Measurements from ENCODE around the gene OR4E1.
"Not testable (repeated sequence)": the region's sequence is repeated elsewhere in the genome, so short reads cannot be mapped to it uniquely, and the experiment has no call there.

OR4E1 gene

GRCh38 chr14:21652209-21652808, 21.3 kb downstream of the OR4E1 start:
- no peak for DNase-seq

GRCh38 chr14:21647380-21647779, 26.2 kb downstream of the OR4E1 start:
- no peak for DNase-seq

DNA sequence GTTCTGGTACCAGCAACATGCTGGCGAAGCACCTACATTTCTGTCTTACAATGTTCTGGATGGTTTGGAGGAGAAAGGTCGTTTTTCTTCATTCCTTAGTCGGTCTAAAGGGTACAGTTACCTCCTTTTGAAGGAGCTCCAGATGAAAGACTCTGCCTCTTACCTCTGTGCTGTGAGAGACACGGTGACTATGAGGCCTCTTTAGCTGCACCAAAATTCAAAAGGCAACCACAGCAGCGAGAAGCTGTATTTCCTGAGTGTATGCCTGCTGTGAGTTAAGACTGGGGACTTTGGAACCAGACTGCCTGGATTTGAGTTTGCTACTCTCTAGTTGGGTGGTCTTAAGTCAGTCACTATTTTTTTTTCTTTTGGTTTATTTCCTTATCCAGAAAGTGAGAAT, 30.2 kb downstream of the OR4E1 start:
- no peak for DNase-seq

- DNase-seq, result no peak
Measured at GRCh38 chr14:21642683-21643082, 30.9 kb downstream of the OR4E1 start.

- DNase-seq, result no peak
Measured at GRCh38 chr14:21634840-21635239, 38.8 kb downstream of the OR4E1 start, which contains the start of gene OR10G2. Gene OR10G2, minus strand, starts transcription at chr14:21634940. Its CDS starts 98 bp downstream, at chr14:21634842.

GRCh38 chr14:21631084-21631483, 42.5 kb downstream of the OR4E1 start:
- no peak for DNase-seq

GRCh38 chr14:21630503-21630902, 43.1 kb downstream of the OR4E1 start:
- not testable (repeated sequence) for DNase-seq

DNA sequence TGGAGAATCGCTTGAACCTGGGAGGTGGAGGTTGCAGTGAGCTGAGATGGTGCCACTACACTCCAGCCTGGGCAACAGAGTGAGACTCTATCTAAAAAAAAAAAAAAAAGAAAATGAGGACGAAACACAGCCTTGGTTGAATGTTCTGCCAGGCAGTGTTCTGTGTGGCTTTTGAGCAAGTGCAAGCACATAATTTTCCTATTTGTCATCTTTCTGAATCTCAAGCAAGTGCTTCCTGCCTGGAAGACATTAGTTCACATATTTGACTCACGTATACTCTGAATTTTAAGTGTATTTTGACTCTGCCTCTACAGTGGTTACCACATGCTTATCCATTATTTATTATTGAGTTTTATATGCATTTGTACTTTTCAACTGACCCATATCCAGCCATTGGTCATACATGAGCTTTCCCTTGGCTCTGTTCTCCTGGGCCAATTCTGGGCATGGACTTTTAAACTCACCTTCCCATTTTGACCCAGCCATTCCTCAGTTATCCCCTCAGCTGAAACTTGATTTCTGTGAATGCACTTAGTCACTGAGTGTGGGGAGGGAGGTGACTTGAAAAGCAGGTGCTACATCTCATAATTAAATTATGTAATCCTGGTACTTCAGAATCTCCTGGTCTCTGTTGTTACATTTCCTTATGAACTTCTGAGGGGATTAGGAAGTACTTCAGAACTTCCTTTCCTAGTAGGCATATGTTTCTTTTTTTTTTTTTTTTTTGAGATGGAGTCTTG, 47.0 kb downstream of the OR4E1 start:
- DNase-seq, result no peak
